HCT116 (cell line): ENCODE data around the gene CX3CR1.

ENCODE experiments used
- CTCF ChIP-seq, 3 experiments: fragments of 200-600 bp in 1 of 3; sonication (generic) in 1 of 3; IDR thresholded peaks in 2 of 3; conservative IDR thresholded peaks in 1 of 3; 2 replicates each; pipeline ENCODE4 v1.5.1; 2012 to 2017; ENCODE audit warnings: low read depth in 2 of 3, low read length in 2 of 3, antibody characterized with exemption in 1 of 3, borderline replicate concordance in 1 of 3, control low read depth in 1 of 3, mild to moderate bottlenecking in 1 of 3, mixed read lengths in 1 of 3, mixed run types in 1 of 3, moderate library complexity in 1 of 3; ENCODE audit not compliant: insufficient read depth in 1 of 3
- EGR1 ChIP-seq: IDR thresholded peaks from 2 replicates; pipeline ENCODE4 v1.6.1; 2012; ENCODE audit warnings: low read depth
- EZH2 ChIP-seq: fragments of 200-600 bp; sonication (generic); IDR thresholded peaks from 2 replicates; pipeline ENCODE4 v1.6.1; 2017; ENCODE audit warnings: antibody characterized with exemption, mixed run types
- EZH2phosphoT487 ChIP-seq: fragments of 200-600 bp; IDR thresholded peaks from 2 replicates; pipeline ENCODE4 v1.6.1; 2018; ENCODE audit warnings: antibody characterized with exemption, borderline replicate concordance
- JUND ChIP-seq: IDR thresholded peaks from 2 replicates; pipeline ENCODE4 v1.6.1; 2012
- MAX ChIP-seq: IDR thresholded peaks from 2 replicates; pipeline ENCODE4 v1.6.1; 2012
- POLR2A ChIP-seq: IDR thresholded peaks from 2 replicates; pipeline ENCODE4 v1.7.0; 2011; ENCODE audit warnings: borderline replicate concordance; ENCODE audit not compliant: insufficient read depth, insufficient read length; ENCODE audit errors: extremely low read depth
- POLR2AphosphoS5 ChIP-seq: IDR thresholded peaks from 2 replicates; pipeline ENCODE4 v1.6.1; 2011; ENCODE audit warnings: mild to moderate bottlenecking, low read depth, low read length, moderate library complexity
- RAD21 ChIP-seq: IDR thresholded peaks from 2 replicates; pipeline ENCODE4 v1.6.1; 2012; ENCODE audit warnings: low read depth, mild to moderate bottlenecking
- SIN3A ChIP-seq: IDR thresholded peaks from 2 replicates; pipeline ENCODE4 v1.6.1; 2012; ENCODE audit warnings: low read depth
- SP1 ChIP-seq: IDR thresholded peaks from 2 replicates; pipeline ENCODE4 v1.6.1; 2012; ENCODE audit warnings: low read depth
- ZBTB33 ChIP-seq: IDR thresholded peaks from 2 replicates; pipeline ENCODE4 v1.6.1; 2011; ENCODE audit warnings: mild to moderate bottlenecking, low read length, moderate library complexity; ENCODE audit not compliant: insufficient replicate concordance; ENCODE audit errors: extremely low read depth

GRCh38 chr3:39292961-39293360 is 13.1 kb upstream of the CX3CR1 start:
- no peak for TF ChIP-seq CTCF (IDR thresholded peaks at IDR 0.05 in 2 of 3, conservative IDR thresholded peaks at IDR 0.05 in 1 of 3; ENCODE audit: borderline replicate concordance in 1 of 3, insufficient read depth in 1 of 3, low read depth in 2 of 3, low read length in 2 of 3)
- no peak for TF ChIP-seq POLR2A
- TF ChIP-seq MAX = no peak
- no peak for TF ChIP-seq SIN3A
- no peak for TF ChIP-seq POLR2AphosphoS5
- no peak for TF ChIP-seq EZH2phosphoT487
- TF ChIP-seq ZBTB33 = no peak
- TF ChIP-seq EGR1 = no peak
- no peak for TF ChIP-seq JUND
- no peak for TF ChIP-seq RAD21
- TF ChIP-seq EZH2 = no peak
- TF ChIP-seq SP1 = no peak
